SK-N-SH (cell line): ENCODE measurements around the gene RHCE.

Experiments
- CHD2 ChIP-seq: fragments of 150-350 bp; IDR thresholded peaks from 2 replicates; pipeline ENCODE4 v1.6.1; 2018; ENCODE audit warnings: low read length; ENCODE audit not compliant: partially characterized antibody
- EP300 ChIP-seq, 2 experiments: IDR thresholded peaks; 2 replicates each; pipeline versions ENCODE4 v1.4.0 to v1.6.1; 2012; ENCODE audit warnings: borderline replicate concordance in 1 of 2, low read depth in 1 of 2, low read length in 1 of 2
- MXI1 ChIP-seq: IDR thresholded peaks from 2 replicates; pipeline ENCODE4 v1.6.1; 2012; ENCODE audit warnings: mild to moderate bottlenecking, low read depth, low read length, improper control_type of control experiment
- RCOR1 ChIP-seq: fragments of 150-350 bp; IDR thresholded peaks from 2 replicates; pipeline ENCODE4 v1.6.1; 2017; ENCODE audit warnings: antibody characterized with exemption, low read length
- RFX5 ChIP-seq: IDR thresholded peaks from 2 replicates; pipeline ENCODE4 v1.6.1; 2012; ENCODE audit warnings: mild to moderate bottlenecking, improper control_type of control experiment, low read length
- TF ChIP-seq, protein P1 (sequence below): fragments of 200-600 bp; sonication (generic); IDR thresholded peaks from 2 replicates; pipeline ENCODE4 v1.6.1; 2017; ENCODE audit warnings: antibody characterized with exemption, mild to moderate bottlenecking, moderate library complexity
- TF ChIP-seq, protein P2 (sequence below): IDR thresholded peaks from 2 replicates; pipeline ENCODE4 v1.6.1; 2012; ENCODE audit warnings: mild to moderate bottlenecking, low read depth, low read length, moderate library complexity

DNA sequence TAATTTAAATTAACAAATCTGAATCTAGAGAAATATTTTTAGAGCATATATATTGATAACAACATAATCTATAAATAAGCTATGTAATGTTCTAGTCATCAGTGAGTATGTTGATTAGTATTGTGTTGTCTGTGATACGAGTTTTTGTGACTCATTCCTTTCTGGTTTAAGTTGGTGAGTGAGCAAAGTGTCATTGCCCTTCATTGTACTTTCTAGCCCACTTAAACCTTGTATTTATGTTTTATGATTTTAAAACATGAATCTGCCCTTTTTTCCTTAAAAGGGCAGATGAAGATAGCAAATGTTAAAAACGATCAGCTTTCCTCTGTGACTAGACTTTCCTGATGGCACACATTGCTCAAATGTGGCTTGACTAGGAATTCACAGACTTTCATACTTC is 48.6 kb upstream of the RHCE start:
- TF ChIP-seq, protein P1, sequence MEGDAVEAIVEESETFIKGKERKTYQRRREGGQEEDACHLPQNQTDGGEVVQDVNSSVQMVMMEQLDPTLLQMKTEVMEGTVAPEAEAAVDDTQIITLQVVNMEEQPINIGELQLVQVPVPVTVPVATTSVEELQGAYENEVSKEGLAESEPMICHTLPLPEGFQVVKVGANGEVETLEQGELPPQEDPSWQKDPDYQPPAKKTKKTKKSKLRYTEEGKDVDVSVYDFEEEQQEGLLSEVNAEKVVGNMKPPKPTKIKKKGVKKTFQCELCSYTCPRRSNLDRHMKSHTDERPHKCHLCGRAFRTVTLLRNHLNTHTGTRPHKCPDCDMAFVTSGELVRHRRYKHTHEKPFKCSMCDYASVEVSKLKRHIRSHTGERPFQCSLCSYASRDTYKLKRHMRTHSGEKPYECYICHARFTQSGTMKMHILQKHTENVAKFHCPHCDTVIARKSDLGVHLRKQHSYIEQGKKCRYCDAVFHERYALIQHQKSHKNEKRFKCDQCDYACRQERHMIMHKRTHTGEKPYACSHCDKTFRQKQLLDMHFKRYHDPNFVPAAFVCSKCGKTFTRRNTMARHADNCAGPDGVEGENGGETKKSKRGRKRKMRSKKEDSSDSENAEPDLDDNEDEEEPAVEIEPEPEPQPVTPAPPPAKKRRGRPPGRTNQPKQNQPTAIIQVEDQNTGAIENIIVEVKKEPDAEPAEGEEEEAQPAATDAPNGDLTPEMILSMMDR = no peak
- no peak for TF ChIP-seq RFX5
- TF ChIP-seq MXI1 = no peak
- TF ChIP-seq, protein P2, sequence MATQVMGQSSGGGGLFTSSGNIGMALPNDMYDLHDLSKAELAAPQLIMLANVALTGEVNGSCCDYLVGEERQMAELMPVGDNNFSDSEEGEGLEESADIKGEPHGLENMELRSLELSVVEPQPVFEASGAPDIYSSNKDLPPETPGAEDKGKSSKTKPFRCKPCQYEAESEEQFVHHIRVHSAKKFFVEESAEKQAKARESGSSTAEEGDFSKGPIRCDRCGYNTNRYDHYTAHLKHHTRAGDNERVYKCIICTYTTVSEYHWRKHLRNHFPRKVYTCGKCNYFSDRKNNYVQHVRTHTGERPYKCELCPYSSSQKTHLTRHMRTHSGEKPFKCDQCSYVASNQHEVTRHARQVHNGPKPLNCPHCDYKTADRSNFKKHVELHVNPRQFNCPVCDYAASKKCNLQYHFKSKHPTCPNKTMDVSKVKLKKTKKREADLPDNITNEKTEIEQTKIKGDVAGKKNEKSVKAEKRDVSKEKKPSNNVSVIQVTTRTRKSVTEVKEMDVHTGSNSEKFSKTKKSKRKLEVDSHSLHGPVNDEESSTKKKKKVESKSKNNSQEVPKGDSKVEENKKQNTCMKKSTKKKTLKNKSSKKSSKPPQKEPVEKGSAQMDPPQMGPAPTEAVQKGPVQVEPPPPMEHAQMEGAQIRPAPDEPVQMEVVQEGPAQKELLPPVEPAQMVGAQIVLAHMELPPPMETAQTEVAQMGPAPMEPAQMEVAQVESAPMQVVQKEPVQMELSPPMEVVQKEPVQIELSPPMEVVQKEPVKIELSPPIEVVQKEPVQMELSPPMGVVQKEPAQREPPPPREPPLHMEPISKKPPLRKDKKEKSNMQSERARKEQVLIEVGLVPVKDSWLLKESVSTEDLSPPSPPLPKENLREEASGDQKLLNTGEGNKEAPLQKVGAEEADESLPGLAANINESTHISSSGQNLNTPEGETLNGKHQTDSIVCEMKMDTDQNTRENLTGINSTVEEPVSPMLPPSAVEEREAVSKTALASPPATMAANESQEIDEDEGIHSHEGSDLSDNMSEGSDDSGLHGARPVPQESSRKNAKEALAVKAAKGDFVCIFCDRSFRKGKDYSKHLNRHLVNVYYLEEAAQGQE = no peak
- peak in 1 of 2 experiments; percentile 11; a peak in 1 of 4 replicates for TF ChIP-seq EP300 (IDR thresholded peaks at IDR 0.05; ENCODE audit: borderline replicate concordance in 1 of 2, low read depth in 1 of 2, low read length in 1 of 2)
- no peak for TF ChIP-seq CHD2
- no peak for TF ChIP-seq RCOR1
